ENCODE data around the gene EGLN2.
"Not testable (repeated sequence)": the region's sequence is repeated elsewhere in the genome, so short reads cannot be mapped to it uniquely, and the experiment has no call there.

EGLN2 gene

DNA sequence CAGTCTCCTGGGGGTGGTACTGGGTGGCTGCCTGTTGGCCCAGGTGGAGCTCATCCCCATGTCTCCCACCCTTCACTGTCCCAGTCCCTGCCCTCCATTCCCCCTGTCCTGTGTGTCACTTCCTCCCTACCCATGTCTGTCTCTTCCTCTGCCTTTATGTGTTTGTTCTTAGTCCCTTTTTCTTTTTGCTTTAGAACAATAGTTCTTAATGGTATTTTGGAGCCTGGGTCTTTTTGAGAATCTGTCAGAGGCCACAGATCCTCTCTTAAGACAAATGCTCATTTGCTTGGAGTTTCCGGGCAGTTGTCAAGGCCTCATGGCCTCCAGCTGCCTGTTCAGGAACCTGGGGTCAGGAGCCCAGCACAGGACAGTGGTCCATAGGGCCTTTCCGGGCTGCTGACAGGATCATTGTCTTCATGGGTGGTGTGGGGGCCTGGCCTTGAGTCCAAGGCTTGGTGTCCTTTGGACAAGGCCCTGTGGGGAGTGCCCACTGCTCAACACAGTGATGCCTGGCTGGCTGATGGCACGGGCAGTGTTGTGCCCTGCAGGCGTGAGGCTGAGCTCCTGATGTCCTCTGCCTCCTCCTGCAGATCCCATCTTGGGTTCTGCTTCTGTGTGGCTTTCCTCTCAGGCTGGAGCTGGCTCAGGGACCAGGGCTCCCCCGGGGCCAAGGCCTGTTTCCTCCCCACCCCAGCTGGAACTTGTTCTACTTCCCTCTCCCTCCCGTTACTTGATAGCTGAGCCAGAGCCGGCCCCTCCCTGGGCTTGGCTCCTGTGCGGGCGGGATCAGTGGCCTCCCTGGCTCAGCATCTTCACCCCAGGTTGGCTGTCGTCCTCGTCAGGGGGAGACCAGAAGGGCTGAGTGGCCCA lies 3.5 kb downstream of the EGLN2 start:
- no peak for DNase-seq

DNA sequence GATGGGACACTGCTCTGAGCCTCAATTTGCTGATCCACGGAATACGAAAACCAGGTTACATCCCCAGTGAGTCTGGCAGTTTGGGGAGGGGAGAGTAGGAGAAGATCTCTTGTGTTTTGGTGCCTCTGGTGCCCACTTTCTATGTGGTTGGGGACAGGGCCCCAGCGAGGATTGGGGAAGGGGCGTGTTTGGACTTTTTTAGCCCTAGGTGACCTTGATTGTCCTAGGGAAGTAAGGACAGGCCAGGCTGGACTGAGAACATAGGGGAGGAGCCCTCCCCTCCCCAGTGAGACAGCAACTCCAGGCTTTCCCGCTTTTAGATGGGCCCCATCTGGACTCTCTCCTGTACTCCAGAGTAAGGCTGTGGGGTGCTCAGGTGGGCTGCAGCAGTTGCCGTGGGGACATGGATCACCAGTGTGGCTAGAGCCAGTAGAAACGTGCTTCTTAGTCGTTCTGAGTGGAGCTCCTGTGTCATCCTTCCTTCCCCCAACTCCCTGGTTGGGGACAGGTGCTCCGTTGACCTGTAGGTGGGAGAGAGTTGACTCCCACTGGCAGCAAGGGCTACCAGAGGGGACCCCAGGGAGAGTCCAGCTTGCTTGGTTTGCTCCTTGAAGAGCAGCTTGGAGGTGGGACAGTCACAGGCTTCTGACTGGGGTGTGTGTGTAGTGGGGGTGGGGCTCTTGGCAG lies 4.3 kb downstream of the EGLN2 start:
- no peak for DNase-seq

GRCh38 chr19:40803857-40804782 lies 5.1 kb downstream of the EGLN2 start:
- DNase-seq, result peak; percentile 85

- DNase-seq, result no peak
These were observed 5.8 kb downstream of the EGLN2 start for GRCh38 chr19:40804783-40805242.

DNA sequence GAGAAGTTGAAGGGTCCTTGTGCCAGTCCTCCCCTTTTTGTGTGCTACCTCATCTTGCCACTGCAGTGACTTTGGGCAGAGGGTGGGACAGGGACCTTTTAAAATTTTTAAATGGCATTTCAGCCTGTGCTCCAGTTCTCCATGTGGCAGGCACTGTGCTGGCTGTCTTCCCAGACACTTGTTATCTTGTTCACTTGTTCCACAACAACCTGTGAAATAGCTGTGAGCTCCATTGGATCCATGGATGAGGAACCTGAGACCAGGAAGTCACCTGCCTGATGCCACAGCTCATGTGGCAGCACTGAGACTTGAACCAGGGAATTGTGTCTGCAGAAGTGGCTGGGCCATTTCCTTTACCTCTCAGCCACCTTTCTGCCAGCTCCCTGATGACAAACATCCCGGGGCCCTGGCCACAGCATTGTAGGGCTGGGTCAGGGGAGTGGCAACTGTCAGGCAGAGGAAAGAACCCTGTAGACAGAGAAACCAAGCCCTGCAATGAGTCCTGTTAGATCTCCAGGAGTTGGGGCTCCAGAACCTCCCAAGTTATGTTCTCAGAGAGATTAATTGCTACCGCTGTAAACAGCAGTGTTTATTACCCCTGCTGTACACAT lies 6.4 kb downstream of the EGLN2 start:
- peak; percentile 79 for DNase-seq

DNA sequence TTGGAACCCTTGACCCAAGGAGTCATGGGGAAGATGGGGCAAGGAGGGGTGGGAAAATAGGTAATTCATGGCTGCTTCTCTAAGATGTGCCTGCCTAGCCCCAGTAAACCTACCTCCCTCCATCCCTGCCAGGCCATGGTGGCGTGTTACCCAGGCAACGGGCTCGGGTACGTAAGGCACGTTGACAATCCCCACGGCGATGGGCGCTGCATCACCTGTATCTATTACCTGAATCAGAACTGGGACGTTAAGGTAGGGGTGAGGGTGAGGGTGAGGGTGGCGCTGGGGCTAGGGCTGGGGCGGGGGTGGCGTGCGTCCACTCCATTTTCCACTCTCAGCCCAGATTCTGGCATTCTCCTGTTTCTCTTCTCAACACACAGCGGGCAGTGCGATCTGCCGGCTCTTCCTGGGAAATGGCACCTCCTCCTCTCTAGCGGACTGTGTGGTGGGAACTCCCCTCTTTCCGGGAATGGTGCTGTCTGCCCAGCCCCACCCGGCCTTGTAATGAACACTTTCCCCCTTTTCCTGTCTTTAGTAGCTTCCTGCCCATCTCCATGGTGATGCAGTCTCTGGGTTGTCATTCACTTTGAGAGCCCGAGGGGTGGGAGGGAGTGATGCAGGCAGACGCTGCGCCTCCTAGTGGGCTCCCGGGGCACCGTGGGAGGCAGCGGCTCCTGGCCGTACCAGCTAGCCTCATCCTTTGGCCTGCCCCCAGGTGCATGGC lies 7.6 kb downstream of the EGLN2 start:
- DNase-seq, result peak; percentile 91

- DNase-seq, result no peak
These were observed 8.4 kb downstream of the EGLN2 start for GRCh38 chr19:40807147-40808020.

GRCh38 chr19:40808021-40808325 lies 9.0 kb downstream of the EGLN2 start:
- no peak for DNase-seq

DNA sequence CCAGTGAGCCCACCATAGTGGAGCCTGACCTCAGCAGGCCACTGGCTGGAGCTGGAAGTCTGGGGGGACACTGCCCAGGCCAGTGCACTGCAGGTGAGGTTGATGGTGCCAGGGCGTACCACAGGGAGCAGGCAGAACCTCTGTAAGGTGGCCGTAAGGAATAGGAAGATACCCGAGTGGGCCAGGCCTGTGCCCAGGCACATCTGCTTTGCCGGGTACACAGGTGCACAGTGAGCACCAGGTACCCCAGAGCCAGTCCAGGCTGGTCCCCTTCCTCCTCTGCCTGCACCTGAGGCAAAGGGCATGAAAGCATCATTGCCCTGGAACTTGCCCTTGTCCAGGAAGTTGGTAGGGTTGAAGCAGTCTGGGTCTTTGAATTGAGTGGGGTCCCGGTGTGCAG lies 9.5 kb downstream of the EGLN2 start:
- DNase-seq, result no peak

DNA sequence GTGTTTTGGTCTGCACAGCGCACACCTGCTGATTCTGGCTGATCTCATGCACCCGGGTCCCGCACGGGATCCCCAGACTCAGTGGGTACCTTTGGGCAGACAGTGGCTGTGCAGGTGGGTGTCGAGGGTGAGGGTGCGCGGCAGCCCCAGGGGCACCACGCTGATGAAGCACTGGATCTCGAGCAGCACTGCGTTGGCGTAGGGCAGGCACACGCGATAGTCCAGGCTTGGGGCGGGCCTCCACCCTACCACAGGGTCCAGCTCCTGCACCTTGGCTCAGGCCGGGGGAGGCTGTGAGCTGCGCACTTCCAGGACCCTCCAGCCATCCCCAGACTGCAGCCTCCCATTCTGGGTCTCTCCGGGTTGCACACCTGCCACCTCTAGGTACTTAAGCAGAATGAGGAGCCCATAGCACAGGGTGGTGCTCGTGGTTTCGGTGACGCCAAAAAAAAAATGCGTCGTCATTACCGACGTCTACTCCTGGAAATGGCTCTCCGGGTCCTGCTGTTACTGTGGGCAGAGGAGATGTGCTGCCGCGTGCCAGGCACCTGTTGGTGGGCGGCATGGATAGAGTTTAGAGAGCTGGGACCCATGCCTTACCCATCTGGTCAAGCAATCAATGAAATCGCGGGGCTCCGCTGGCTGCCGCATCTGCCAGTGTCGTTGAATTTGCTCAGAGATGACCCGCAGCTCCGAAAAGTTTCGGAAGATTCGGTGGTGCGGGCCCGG lies 10.5 kb downstream of the EGLN2 start:
- DNase-seq, result no peak

GRCh38 chr19:40810160-40810559 lies 11.2 kb downstream of the EGLN2 start:
- DNase-seq, result no peak

DNA sequence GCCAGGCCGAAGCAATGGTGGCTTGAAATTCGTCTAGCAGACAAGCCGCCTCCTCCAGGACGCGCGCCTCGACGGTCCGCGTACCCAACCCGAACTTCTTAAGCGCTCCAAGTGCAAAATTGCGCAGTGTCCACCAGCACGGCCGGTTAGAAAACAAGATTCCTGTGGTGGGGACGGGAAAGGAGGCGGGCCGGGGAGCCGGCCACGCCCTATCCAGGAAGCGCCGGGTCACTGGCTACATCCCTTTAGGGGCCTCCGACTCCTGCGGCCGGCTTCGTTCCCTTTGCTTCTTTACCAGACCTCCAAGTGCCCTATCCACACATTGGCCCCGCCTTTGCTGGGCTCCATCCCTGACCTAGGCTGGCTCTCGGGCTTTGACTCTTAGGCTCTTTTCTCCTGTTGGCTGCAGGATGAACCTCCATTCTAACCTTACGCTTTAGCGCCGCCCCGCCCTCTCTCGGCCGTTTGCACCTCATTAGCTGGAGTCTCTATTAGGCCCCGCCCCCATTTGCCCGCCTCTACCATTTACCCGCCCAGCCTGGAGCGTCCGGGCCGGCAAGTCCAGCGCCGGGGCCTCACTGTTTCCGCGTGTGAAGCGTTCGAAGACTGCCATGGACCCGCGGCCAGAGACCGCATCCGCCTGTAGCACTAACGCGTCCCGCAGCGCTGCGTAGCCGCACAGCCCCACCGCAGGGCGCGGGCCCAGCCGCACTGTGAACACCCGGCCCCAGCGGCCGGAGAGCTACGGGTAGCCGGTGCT lies 11.8 kb downstream of the EGLN2 start:
- peak; percentile 82 for DNase-seq

- no peak for DNase-seq
These were observed 12.7 kb downstream of the EGLN2 start for GRCh38 chr19:40811478-40812341.

DNA sequence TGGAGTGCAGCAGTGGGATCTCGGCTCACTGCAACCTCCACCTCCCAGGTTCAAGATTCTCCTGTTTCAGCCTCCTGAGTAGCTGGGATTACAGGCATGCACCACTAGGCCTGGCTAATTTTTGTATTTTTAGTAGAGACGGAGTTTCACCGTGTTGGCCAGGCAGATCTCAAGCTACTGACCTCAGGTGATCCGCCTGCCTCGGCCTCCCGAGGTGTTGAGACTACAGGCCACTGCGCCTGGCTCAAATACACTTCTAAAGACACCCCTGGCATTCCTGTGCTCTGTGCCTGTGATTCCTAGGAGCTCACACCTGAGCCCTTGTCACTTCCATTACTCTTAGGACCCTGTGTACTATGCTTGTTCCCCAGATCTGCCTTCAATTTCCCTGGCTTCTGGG lies 13.6 kb downstream of the EGLN2 start:
- not testable (repeated sequence) for DNase-seq

DNA sequence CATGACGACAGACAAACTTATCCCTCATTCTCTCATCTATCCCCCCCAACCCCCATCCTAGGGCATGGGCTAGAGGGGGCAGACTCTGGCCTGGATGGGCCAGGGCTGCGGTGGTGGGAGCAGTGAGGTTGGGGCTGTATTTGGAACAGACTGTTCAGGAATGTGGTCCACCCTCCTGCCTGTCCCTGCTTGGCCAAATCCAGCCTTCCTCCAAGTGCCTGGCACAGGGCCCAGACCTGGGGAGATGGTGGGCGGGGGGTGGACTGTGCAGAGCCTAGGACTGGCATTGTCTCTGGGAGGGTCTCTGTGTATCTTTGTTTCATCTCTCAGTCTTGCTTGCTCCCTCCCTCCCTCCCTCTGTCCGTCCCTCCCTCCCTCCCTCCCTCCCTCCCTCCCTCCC lies 14.2 kb downstream of the EGLN2 start:
- DNase-seq, result no peak

GRCh38 chr19:40815223-40815622 lies 16.2 kb downstream of the EGLN2 start:
- DNase-seq, result no peak

DNA sequence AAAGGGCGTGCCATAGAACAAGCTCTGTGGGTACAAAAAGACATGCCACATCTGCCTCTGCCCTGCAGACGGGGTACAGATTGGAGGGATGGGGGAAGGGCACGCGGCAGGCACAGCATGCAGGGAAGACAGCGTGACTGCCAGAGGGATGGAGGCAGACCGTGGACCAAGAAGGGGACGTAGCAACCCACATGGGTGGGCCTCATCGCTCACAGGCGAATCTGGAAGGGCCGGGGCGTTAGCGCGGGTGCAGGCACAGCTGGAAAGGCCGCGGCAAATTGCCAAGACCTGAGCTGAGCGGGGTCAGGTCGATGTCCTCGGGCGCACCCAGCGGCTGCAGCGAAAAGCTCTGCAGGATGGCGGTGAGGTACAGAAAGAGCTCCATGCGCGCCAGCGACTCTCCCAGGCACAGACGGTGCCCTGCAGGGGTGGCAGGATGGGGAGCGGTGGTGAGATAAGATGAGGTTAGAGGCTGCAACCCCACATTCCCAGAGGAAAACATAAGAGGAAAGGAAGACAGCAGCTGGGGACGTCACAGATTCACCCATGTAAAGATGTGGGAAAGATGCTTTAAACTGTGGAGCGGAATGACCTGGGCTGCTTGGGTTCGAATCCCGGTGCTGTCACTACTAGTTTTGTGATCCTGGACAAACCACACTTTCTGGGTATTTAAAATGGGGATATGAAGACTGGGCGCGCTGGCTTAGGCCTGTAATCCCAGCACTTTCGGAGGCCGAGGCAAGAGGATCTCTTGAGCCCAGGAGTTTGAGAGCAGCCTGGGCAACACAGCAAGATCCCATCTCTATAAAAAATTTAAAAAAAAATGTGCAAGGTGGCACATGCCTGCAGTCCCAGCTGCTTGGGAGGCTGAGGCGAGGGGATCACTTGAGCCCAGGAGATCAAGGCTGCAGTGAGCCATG lies 19.7 kb downstream of the EGLN2 start:
- DNase-seq, result peak; percentile 91

Measured in activated effector memory CD4-positive, alpha-beta T cell treated with anti-CD3 and anti-CD28 coated beads, Interleukin-2, amount 50 U/mL, for 16 hours (primary cell).